Vagina (tissue), 2 donors: ENCODE results near the gene C16orf95. TPM values are rescaled to one million over a fixed set of nuclear protein-coding genes. Genes with fewer than 3 reads are reported as not detected.

Experiments
- DNase-seq, 2 donors: peaks; one replicate each; pipeline ENCODE4 v3.0.0-alpha.2; 2017; ENCODE audit errors: extremely low spot score in 2 of 2
- H3K27ac ChIP-seq: fragments of 200-600 bp; sonication (generic); one replicate; pipeline ENCODE4 v1.5.1; 2019
- H3K27me3 ChIP-seq: fragments of 200-600 bp; sonication (generic); one replicate; pipeline ENCODE4 v1.5.1; 2019
- H3K36me3 ChIP-seq, 2 donors: fragments of 200-600 bp; sonication (generic); one replicate each; pipeline ENCODE4 v1.5.1; 2017 to 2019
- H3K4me1 ChIP-seq: fragments of 200-600 bp; sonication (generic); one replicate; pipeline ENCODE4 v1.5.1; 2019
- H3K4me3 ChIP-seq, 2 donors: fragments of 200-600 bp; sonication (generic); 1 replicate in 1 of 2; 2 replicates in 1 of 2; pipeline ENCODE4 v1.5.1; 2016 to 2019
- H3K9me3 ChIP-seq: fragments of 200-600 bp; sonication (generic); one replicate; pipeline ENCODE4 v1.5.1; 2019
- POLR2A ChIP-seq, 2 donors: fragments of 450-650 bp; IDR thresholded peaks; one replicate each; pipeline ENCODE4 v1.6.1; 2017; ENCODE audit warnings: antibody characterized with exemption in 2 of 2, mild to moderate bottlenecking in 2 of 2, moderate library complexity in 2 of 2
- POLR2AphosphoS5 ChIP-seq, 2 donors: sonication (generic); formaldehyde crosslinking; IDR thresholded peaks; one replicate each; pipeline ENCODE4 v1.9.0; 2017; ENCODE audit warnings: antibody characterized with exemption in 2 of 2, mild to moderate bottlenecking in 2 of 2, low read depth in 1 of 2; ENCODE audit not compliant: insufficient read depth in 1 of 2
- intact Hi-C: fragments of 100-400 bp; cut with DNase I; formaldehyde crosslinking; loops from one replicate; pipeline ENCODE4 v1.15.1; 2023
- total RNA-seq: library from RNA; depleted of rRNA; stranded (reverse); fragments of >200 nt; gene quantifications from one replicate; pipeline ENCODE4 v1.2.3, GENCODE V29; 2016
- TF ChIP-seq, protein P1 (sequence below), 3 experiments: fragments of 450-650 bp in 2 of 3; fragments of 200-600 bp in 1 of 3; sonication (generic) in 1 of 3; IDR thresholded peaks; one replicate each; pipeline ENCODE4 v1.5.1; 2017 to 2019; ENCODE audit warnings: antibody characterized with exemption in 3 of 3, mild to moderate bottlenecking in 2 of 3, moderate library complexity in 2 of 3

C16orf95 gene
- total RNA-seq, 1 donor from 2014 or later = 1.5 TPM

GRCh38 chr16:87276924-87277323, 40.3 kb downstream of the C16orf95 start:
- no peaks in the 10 kb centered on the region for H3K27me3 ChIP-seq
- H3K9me3 ChIP-seq = no peaks in the 10 kb centered on the region
- DNase-seq = no peak
- H3K27ac ChIP-seq = no peak overlapping the region
- H3K4me3 ChIP-seq = no peak overlapping the region
- peaks cover 8% of the 10 kb centered on the region for H3K4me1 ChIP-seq
- H3K36me3 ChIP-seq = no peaks in the 10 kb centered on the region
- TF ChIP-seq POLR2A (IDR thresholded peaks at IDR 0.05) (no peak), POLR2AphosphoS5 (IDR thresholded peaks at IDR 0.05; ENCODE audit: insufficient read depth in 1 of 2, low read depth in 1 of 2) (no peak)
- TF ChIP-seq, protein P1, sequence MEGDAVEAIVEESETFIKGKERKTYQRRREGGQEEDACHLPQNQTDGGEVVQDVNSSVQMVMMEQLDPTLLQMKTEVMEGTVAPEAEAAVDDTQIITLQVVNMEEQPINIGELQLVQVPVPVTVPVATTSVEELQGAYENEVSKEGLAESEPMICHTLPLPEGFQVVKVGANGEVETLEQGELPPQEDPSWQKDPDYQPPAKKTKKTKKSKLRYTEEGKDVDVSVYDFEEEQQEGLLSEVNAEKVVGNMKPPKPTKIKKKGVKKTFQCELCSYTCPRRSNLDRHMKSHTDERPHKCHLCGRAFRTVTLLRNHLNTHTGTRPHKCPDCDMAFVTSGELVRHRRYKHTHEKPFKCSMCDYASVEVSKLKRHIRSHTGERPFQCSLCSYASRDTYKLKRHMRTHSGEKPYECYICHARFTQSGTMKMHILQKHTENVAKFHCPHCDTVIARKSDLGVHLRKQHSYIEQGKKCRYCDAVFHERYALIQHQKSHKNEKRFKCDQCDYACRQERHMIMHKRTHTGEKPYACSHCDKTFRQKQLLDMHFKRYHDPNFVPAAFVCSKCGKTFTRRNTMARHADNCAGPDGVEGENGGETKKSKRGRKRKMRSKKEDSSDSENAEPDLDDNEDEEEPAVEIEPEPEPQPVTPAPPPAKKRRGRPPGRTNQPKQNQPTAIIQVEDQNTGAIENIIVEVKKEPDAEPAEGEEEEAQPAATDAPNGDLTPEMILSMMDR (IDR thresholded peaks at IDR 0.05) = no peak
- intact Hi-C loops = no loop called here

- Histone ChIP-seq H3K4me1 (peaks cover 8% of the 10 kb centered on the region), H3K27ac (no peak overlapping the region), H3K36me3 (no peaks in the 10 kb centered on the region), H3K27me3 (no peaks in the 10 kb centered on the region), H3K4me3 (no peak overlapping the region), H3K9me3 (no peaks in the 10 kb centered on the region)
- TF ChIP-seq, protein P1 (IDR thresholded peaks at IDR 0.05) = no peak
- TF ChIP-seq POLR2AphosphoS5 (IDR thresholded peaks at IDR 0.05; ENCODE audit: insufficient read depth in 1 of 2, low read depth in 1 of 2) (no peak), POLR2A (IDR thresholded peaks at IDR 0.05) (no peak)
- intact Hi-C loops = no loop called here
- no peak for DNase-seq
These were observed 41.0 kb downstream of the C16orf95 start for GRCh38 chr16:87276091-87276701.

- DNase-seq = no peak
- H3K27me3 ChIP-seq = no peaks in the 10 kb centered on the region
- intact Hi-C loops = no loop called here
- H3K4me3 ChIP-seq = no peak overlapping the region
- no peaks in the 10 kb centered on the region for H3K9me3 ChIP-seq
- H3K4me1 ChIP-seq = peaks cover 8% of the 10 kb centered on the region
- no peaks in the 10 kb centered on the region for H3K36me3 ChIP-seq
- no peak overlapping the region for H3K27ac ChIP-seq
- no peak for TF ChIP-seq POLR2A (IDR thresholded peaks at IDR 0.05)
- no peak for TF ChIP-seq POLR2AphosphoS5 (IDR thresholded peaks at IDR 0.05; ENCODE audit: insufficient read depth in 1 of 2, low read depth in 1 of 2)
- TF ChIP-seq, protein P1 (IDR thresholded peaks at IDR 0.05) = no peak
These were observed 42.4 kb downstream of the C16orf95 start for GRCh38 chr16:87274794-87275193.

DNA sequence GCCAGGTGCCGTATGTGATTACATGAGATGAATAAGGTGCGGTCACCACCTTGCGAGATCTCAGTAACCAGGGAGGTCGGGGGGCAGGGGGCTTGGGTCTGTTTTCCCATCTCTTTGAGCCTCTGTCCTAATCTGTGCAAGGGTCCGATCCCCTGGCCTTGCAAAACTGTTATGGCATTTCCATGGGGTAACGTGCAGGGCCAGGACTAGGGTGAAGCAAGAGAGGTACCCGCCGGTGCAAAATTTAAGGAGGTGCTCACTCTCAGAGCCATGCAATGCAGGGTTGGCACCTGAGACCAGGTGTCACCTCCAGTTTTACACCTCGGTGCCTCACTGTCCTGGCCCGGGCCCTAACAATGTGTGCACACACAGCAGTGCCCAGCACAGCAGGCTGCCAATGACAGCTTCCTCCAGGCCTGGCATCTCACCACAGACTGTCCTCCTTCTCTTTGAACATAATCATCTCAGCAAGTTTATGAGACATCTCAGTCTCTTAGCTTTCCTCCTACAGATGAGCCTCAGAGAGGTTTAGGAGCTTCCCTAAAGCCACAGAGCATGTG, 43.6 kb downstream of the C16orf95 start:
- Histone ChIP-seq H3K27me3 (no peaks in the 10 kb centered on the region), H3K4me3 (no peak overlapping the region), H3K4me1 (peaks cover 8% of the 10 kb centered on the region), H3K9me3 (no peaks in the 10 kb centered on the region), H3K36me3 (no peaks in the 10 kb centered on the region), H3K27ac (no peak overlapping the region)
- intact Hi-C loops = no loop called here
- TF ChIP-seq, protein P1 (IDR thresholded peaks at IDR 0.05) = no peak
- TF ChIP-seq POLR2A (IDR thresholded peaks at IDR 0.05) (no peak), POLR2AphosphoS5 (IDR thresholded peaks at IDR 0.05; ENCODE audit: insufficient read depth in 1 of 2, low read depth in 1 of 2) (no peak)
- no peak for DNase-seq

- no peaks in the 10 kb centered on the region for H3K36me3 ChIP-seq
- DNase-seq = no peak
- no peak overlapping the region for H3K4me3 ChIP-seq
- no peak overlapping the region for H3K27ac ChIP-seq
- no peaks in the 10 kb centered on the region for H3K27me3 ChIP-seq
- no peaks in the 10 kb centered on the region for H3K9me3 ChIP-seq
- intact Hi-C loops = no loop called here
- H3K4me1 ChIP-seq = no peaks in the 10 kb centered on the region
- TF ChIP-seq POLR2A (IDR thresholded peaks at IDR 0.05) (no peak), POLR2AphosphoS5 (IDR thresholded peaks at IDR 0.05; ENCODE audit: insufficient read depth in 1 of 2, low read depth in 1 of 2) (no peak)
- TF ChIP-seq, protein P1 (IDR thresholded peaks at IDR 0.05) = no peak
These were observed 45.9 kb downstream of the C16orf95 start for GRCh38 chr16:87271256-87271655.
